ENCODE results near the gene COL27A1.
A peak's percentile ranks its signal among the peaks of the same experiment; 100 is the strongest.

The COL27A1 gene

GRCh38 chr9:114342755-114343440, 187.6 kb downstream of the COL27A1 start:
- DNase-seq (ENCODE audit: low spot score) = no peak

GRCh38 chr9:114343471-114344187, 188.3 kb downstream of the COL27A1 start:
- no peak for DNase-seq (ENCODE audit: low spot score)

- no peak for DNase-seq (ENCODE audit: low spot score)
Measured at GRCh38 chr9:114344188-114344566, 188.8 kb downstream of the COL27A1 start.

- DNase-seq (ENCODE audit: low spot score) = no peak
Measured at GRCh38 chr9:114344692-114345091, 189.4 kb downstream of the COL27A1 start.

GRCh38 chr9:114345493-114346065, 190.2 kb downstream of the COL27A1 start:
- DNase-seq (ENCODE audit: low spot score) = no peak

- DNase-seq (ENCODE audit: low spot score) = no peak
Measured at GRCh38 chr9:114346146-114346545, 190.8 kb downstream of the COL27A1 start.

- DNase-seq (ENCODE audit: low spot score) = no peak
Measured at GRCh38 chr9:114347675-114348074, 192.3 kb downstream of the COL27A1 start.

GRCh38 chr9:114348261-114348905, 193.0 kb downstream of the COL27A1 start:
- no peak for DNase-seq (ENCODE audit: low spot score)

GRCh38 chr9:114348906-114349482, 193.7 kb downstream of the COL27A1 start:
- peak; percentile 33 for DNase-seq (ENCODE audit: low spot score)

GRCh38 chr9:114349713-114350480, 194.6 kb downstream of the COL27A1 start:
- DNase-seq (ENCODE audit: low spot score) = no peak

GRCh38 chr9:114350636-114351401, 195.5 kb downstream of the COL27A1 start:
- DNase-seq (ENCODE audit: low spot score) = no peak

GRCh38 chr9:114351932-114352331, 196.6 kb downstream of the COL27A1 start:
- DNase-seq (ENCODE audit: low spot score) = no peak

- no peak for DNase-seq (ENCODE audit: low spot score)
Measured at GRCh38 chr9:114355821-114356220, 200.5 kb downstream of the COL27A1 start.

GRCh38 chr9:114356792-114357191, 201.5 kb downstream of the COL27A1 start:
- DNase-seq (ENCODE audit: low spot score) = no peak

- no peak for DNase-seq (ENCODE audit: low spot score)
Measured at GRCh38 chr9:114357360-114357759, 202.0 kb downstream of the COL27A1 start.

- DNase-seq (ENCODE audit: low spot score) = no peak
Measured at GRCh38 chr9:114357911-114358328, 202.6 kb downstream of the COL27A1 start.

- no peak for DNase-seq (ENCODE audit: low spot score)
Measured at GRCh38 chr9:114359801-114360200, 204.5 kb downstream of the COL27A1 start.

- no peak for DNase-seq (ENCODE audit: low spot score)
Measured at GRCh38 chr9:114361542-114361941, 206.2 kb downstream of the COL27A1 start.
